Measurements from ENCODE around the gene GALNS.

GALNS gene

DNA sequence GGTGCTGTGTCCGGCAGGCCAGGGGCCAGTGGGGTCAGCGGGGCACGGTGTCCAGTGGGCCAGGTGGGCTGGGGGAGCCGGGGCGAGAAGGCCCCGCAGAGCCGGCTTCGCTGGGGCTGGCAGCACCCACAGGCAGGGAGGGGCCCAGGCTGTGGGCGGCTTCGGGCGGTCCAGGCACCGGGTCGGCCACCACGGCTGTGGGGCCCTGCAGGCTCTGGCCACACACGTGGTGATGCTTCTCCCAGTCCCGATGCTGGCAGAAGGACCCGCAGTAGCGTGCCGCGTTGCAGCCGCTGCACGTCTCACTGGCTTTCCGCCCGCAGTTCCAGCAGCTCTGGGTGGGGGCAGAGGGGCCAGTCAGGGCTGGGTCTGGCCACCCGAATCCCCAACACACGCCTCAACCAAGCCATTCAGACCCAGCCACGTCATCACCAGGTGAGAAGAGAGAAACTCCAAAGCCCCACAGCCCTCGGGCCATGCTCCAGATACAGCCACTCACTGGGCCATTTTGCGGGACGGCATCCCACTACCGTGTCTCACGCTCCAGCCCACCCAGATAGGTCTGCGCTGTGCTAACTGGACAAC, 20.3 kb upstream of the GALNS start:
- DNase-seq (ENCODE audit: low read depth in 2 of 2) = no peak

- DNase-seq (ENCODE audit: low read depth in 2 of 2) = no peak
These were observed 19.0 kb upstream of the GALNS start for GRCh38 chr16:88875703-88876234.

- no peak for DNase-seq (ENCODE audit: low read depth in 2 of 2)
These were observed 18.3 kb upstream of the GALNS start for GRCh38 chr16:88874938-88875599.

- DNase-seq (ENCODE audit: low read depth in 2 of 2) = no peak
These were observed 16.0 kb upstream of the GALNS start for GRCh38 chr16:88872650-88873331.

- DNase-seq (ENCODE audit: low read depth in 2 of 2) = no peak
These were observed 15.1 kb upstream of the GALNS start for GRCh38 chr16:88871730-88872416.

DNA sequence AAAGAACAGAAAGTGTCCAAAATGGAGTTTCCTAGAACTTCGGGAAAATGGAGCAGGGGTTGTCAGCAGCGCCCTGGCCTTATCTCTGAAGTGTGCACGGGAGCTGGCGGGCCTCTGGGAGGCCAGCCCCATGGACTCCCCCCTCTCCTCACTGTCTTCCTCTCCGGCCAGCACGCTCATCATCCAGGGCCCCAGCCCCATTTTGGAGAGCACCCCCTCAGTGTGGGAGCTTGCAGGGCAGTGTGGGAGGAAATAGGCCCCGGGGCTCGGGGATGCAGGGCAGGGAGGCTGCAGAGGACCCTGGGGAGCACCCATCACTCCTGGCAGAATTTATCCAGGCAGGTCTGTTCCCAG, 14.6 kb upstream of the GALNS start:
- no peak for DNase-seq (ENCODE audit: low read depth in 2 of 2)

DNA sequence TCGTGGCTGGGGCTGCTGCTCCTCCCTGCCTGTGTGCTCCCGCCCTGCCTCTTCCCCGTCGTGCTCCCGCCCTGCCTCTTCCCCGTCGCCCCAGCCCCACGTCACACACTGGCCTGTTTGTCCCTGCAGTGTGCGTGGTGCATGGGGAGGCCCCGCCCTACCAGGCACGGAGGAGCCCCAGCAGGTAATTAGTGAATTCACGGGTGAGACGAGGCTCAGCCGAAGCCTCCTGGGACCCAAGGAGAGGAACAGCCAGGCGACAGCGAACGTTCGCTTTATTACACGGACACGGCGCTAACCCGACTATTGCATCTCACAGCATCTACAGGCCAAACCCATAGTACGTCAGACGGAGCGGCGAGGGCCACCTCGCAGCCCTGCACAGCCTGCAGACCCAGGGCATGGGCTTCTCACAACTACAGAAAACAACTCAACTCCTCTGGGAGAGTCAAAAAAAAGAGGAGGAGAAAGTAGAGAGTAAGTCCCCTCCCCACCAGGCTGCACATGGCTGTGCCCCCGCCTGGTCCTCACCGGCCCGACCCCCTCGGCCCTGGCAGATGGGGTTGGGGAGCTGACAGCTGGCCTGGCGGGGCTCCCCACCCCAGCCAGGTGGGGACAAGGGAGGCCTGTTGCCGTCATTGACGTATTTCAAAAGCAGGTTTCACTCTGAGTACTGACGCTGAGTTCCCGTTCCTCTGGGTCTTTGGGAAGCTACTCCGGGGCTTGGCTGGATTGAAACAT, 14.0 kb upstream of the GALNS start:
- DNase-seq (ENCODE audit: low read depth in 2 of 2) = no peak

GRCh38 chr16:88869673-88869980, 12.9 kb upstream of the GALNS start:
- DNase-seq (ENCODE audit: low read depth in 2 of 2) = no peak

DNA sequence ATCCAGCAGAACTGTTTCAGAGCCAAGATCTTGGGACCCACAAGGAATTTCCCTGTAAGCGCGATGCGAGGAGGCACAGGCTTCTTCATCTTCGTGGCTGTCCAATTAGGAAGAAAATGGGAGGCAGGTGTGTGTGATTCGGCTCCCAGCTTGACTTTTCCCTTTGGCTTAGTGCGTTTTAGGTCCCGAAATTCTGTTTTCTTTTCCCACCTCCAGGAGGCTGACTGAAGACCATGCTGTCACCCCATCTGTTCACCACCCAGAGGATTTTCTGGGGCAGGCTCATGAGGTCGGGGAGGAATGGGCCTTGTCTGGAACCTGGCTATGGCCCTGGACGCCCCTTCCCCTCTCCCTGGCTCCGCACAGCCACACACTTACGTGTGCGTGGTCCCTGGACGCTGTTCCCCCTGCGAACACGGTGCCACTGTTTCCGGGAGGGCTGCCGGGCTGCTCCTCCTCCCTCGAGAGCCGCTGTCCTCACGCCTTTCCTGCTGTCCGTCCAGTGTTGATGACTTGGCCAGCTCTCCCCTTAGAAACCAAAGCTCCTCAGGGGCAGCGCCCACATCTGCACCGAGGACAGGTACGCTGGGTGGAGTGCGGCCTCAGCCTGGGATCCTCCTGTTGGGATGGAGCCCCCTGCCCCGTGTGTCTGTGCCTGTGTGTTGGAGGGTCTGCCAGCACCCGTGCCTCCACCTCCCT, 12.4 kb upstream of the GALNS start:
- DNase-seq (ENCODE audit: low read depth in 2 of 2) = no peak

DNA sequence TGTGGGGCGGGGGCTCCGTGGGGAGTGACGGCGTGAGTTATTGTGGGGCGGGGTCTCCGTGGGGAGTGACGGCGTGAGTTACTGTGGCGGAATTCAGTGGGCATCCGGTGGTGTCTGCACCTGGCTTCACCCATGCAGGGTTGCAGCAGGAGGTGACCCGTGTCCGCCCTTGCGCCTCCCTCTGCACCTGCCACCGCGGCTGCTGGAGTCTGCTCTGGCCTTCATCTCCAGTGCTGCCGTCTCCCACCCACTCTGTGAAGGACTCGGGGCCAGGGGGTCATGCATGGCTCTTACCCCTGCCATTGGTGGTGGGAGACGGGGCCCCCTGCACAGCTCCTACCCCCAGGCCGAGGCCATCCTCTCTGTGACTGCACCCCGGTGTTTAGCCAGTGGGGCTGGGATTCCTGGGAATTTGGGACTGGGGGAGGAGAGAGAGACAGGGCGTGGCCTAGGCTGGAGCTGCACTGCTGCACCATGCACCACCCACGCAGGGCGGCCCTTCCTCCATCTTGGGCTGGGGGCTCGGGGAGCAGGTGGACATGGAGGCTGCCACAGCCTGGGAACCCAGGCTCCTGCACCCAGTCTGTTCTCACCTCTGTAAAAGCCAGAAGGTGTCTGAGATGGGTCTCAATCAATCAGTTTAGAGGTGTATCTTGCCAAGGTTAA, 11.0 kb upstream of the GALNS start:
- DNase-seq (ENCODE audit: low read depth in 2 of 2) = no peak

GRCh38 chr16:88866151-88866920, 9.6 kb upstream of the GALNS start, which contains the start of gene PABPN1L:
Gene PABPN1L (minus strand): TSS chr16:88866660. CDS start chr16:88866606, 54 bp downstream.
- no peak for DNase-seq (ENCODE audit: low read depth in 2 of 2)

- DNase-seq (ENCODE audit: low read depth in 2 of 2) = no peak
These were observed 9.0 kb upstream of the GALNS start for GRCh38 chr16:88865742-88866141.

DNA sequence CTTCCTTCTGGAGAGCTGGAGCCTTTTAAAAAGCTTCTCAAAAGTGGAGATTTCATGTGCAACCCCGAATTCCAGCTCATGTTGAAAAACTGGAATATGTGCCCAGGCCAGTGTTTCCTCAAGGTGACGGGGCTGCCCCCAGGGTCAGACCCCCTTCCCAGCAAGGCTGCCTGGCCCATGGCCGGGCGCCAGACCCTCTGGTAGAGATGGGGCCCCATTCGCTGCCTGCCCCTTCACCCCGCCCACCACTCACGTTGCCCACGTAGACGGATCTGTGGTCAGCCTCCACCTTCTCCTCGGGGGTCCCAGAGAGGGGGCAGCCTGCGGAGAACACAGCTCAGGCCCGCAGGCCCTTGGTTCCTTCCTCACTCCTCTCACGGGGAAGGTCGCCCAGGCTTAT, 8.6 kb upstream of the GALNS start:
- DNase-seq (ENCODE audit: low read depth in 2 of 2) = no peak

DNA sequence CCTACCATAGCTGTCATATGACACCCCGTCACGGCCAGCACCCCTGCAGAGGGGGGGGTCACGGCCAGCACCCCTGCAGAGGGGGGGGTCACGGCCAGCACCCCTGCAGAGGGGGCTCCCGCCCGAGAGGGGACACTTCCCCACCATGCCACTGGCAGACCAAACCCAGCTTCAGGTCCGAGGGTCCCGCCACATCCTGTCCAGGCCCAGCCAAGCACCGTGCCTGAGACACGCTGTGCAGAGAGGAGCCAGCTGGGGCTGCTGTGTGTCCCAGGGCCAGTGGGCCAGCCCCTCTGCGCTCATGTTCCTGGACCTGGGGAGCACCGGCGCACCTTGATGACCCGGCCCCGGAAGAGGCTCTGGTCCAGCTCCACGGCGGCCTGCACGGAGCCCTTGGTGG, 7.8 kb upstream of the GALNS start:
- no peak for DNase-seq (ENCODE audit: low read depth in 2 of 2)

GRCh38 chr16:88864099-88864498, 7.4 kb upstream of the GALNS start:
- no peak for DNase-seq (ENCODE audit: low read depth in 2 of 2)

- DNase-seq (ENCODE audit: low read depth in 2 of 2) = no peak
These were observed 6.7 kb upstream of the GALNS start for GRCh38 chr16:88863426-88863825.

DNA sequence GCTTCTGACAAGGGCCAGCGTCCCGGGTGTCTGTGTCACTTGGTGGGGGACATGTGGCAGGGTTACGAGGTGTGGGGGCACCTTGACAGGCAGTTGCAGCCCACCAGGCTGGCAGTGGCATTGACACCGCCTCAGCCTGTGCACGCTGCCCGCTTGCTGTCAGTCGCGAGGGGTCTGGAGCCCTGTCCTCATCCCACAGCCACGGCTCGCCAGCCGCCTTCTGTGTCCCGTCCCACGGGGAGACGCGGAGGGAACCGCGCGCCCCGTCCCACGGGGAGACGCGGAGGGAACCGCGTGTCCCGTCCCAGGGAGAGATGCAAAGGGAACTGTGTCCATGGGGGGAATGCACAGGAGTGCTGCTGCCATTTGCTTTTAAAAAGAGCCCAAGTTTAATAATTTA, 6.2 kb upstream of the GALNS start:
- DNase-seq (ENCODE audit: low read depth in 2 of 2) = no peak

GRCh38 chr16:88861359-88861758, 4.6 kb upstream of the GALNS start:
- DNase-seq (ENCODE audit: low read depth in 2 of 2) = no peak

- DNase-seq (ENCODE audit: low read depth in 2 of 2) = no peak
These were observed 2.8 kb upstream of the GALNS start for GRCh38 chr16:88859381-88860091.

All from stimulated activated CD4-positive, alpha-beta T cell treated with anti-CD3 and anti-CD28 coated beads, Interleukin-12 subunit alpha, Interleukin-12 subunit beta, amount 100 ng/mL, for 24 hours (primary cell).